H1 (cell line): ENCODE measurements around the gene RAD51B. TPM values are rescaled to one million over a fixed set of nuclear protein-coding genes. Genes with fewer than 3 reads are reported as not detected.

ENCODE experiments used
- CTCF ChIA-PET: fragments of 300-600 bp; sonication (Branson Sonifier 250); formaldehyde crosslinking; loops from one replicate; lab custom pipeline; 2021; ENCODE audit not compliant: partially characterized antibody; lab: Charles Lee
- POLR2A ChIA-PET: fragments of 300-600 bp; sonication (Branson Sonifier 250); formaldehyde crosslinking; loops from one replicate; lab custom pipeline; 2021; ENCODE audit warnings: inconsistent platforms; ENCODE audit not compliant: partially characterized antibody; lab: Charles Lee
- DNase-seq, 2 experiments: peaks; one replicate each; pipeline versions ENCODE4 v3.0.0 to v3.0.0-alpha.2; 2010 to 2022; ENCODE audit warnings: low spot score in 2 of 2, low read depth in 1 of 2, mixed read lengths in 1 of 2
- FAIRE-seq: peaks from 2 replicates; lab custom pipeline; 2011; peaks lifted over from hg19 to GRCh38; lab: Jason Lieb, UNC
- H2AFZ ChIP-seq: 2 replicates; pipeline ENCODE4 v1.8.1; 2012; ENCODE audit warnings: low read length, inconsistent platforms
- H2AK5ac ChIP-seq: 2 replicates; pipeline ENCODE4 v1.6.1; 2013; ENCODE audit warnings: low read depth, low read length
- H2BK120ac ChIP-seq: replicated peaks from 2 replicates; pipeline ENCODE3; 2013; ENCODE audit warnings: low read depth, low read length, inconsistent platforms
- H2BK12ac ChIP-seq: 2 replicates; pipeline ENCODE4 v1.6.1; 2013; ENCODE audit warnings: low read depth, low read length
- H2BK15ac ChIP-seq: 2 replicates; pipeline ENCODE4 v1.6.1; 2013; ENCODE audit warnings: low read length
- H2BK20ac ChIP-seq: 2 replicates; pipeline ENCODE4 v1.6.1; 2013; ENCODE audit warnings: low read length
- H2BK5ac ChIP-seq: 2 replicates; pipeline ENCODE4 v1.6.1; 2013; ENCODE audit warnings: low read depth, low read length
- H3K14ac ChIP-seq: 2 replicates; pipeline ENCODE4 v1.6.1; 2013; ENCODE audit warnings: inconsistent platforms; ENCODE audit not compliant: insufficient read length
- H3K18ac ChIP-seq: 2 replicates; pipeline ENCODE4 v1.6.1; 2013; ENCODE audit warnings: low read length; ENCODE audit errors: extremely low read depth
- H3K23ac ChIP-seq: 2 replicates; pipeline ENCODE4 v1.6.1; 2013; ENCODE audit warnings: inconsistent platforms; ENCODE audit not compliant: insufficient read length
- H3K23me2 ChIP-seq: 2 replicates; pipeline ENCODE4 v1.6.1; 2013; ENCODE audit warnings: low read depth, low read length
- H3K27ac ChIP-seq: 2 replicates; pipeline ENCODE4 v1.6.1; 2011; ENCODE audit warnings: low read depth, low read length, inconsistent platforms
- H3K27me3 ChIP-seq, 4 experiments: replicated peaks in 1 of 4; 1 replicate in 1 of 4; 2 replicates in 3 of 4; pipeline versions ENCODE4 v1.6.1 to v1.8.1; 2011 to 2013; ENCODE audit warnings: low read length in 3 of 4, mild to moderate bottlenecking in 3 of 4, inconsistent platforms in 2 of 4, mixed read lengths in 2 of 4, moderate library complexity in 1 of 4; ENCODE audit not compliant: control insufficient read depth in 3 of 4, insufficient read depth in 3 of 4; ENCODE audit errors: extremely low read depth in 1 of 4
- H3K36me3 ChIP-seq, 4 experiments: 2 replicates each; pipeline versions ENCODE4 v1.6.1 to v1.8.1; 2011 to 2013; ENCODE audit warnings: mild to moderate bottlenecking in 4 of 4, low read length in 3 of 4, moderate library complexity in 2 of 4, control low read depth in 1 of 4, inconsistent platforms in 1 of 4; ENCODE audit not compliant: insufficient read depth in 4 of 4, control insufficient read depth in 2 of 4
- H3K4ac ChIP-seq: replicated peaks from 2 replicates; pipeline ENCODE3; 2013; ENCODE audit warnings: low read length, low read depth, mixed read lengths, inconsistent platforms; ENCODE audit not compliant: insufficient read length
- H3K4me1 ChIP-seq, 4 experiments: replicated peaks in 1 of 4; 1 replicate in 1 of 4; 2 replicates in 3 of 4; pipeline versions ENCODE4 v1.6.1 to v1.8.1; 2011 to 2013; ENCODE audit warnings: low read length in 3 of 4, inconsistent platforms in 2 of 4, mixed read lengths in 1 of 4; ENCODE audit not compliant: insufficient read depth in 4 of 4, control insufficient read depth in 3 of 4
- H3K4me2 ChIP-seq, 2 experiments: 2 replicates each; pipeline versions ENCODE4 v1.6.1 to v1.8.1; 2011 to 2013; ENCODE audit warnings: low read depth in 2 of 2, low read length in 2 of 2, control low read depth in 1 of 2, inconsistent platforms in 1 of 2, mild to moderate bottlenecking in 1 of 2; ENCODE audit not compliant: insufficient read depth in 1 of 2
- H3K4me3 ChIP-seq, 4 experiments: fragments of 200-600, 300-600 bp in 1 of 4; sonication (generic), shearing (Covaris generic), sonication (Bioruptor Twin) in 1 of 4; 2 replicates each; pipeline versions ENCODE4 v1.5.1 to v1.8.1; 2011 to 2016; ENCODE audit warnings: low read length in 4 of 4, low read depth in 3 of 4, control low read depth in 2 of 4, inconsistent platforms in 2 of 4, mild to moderate bottlenecking in 2 of 4, mixed read lengths in 1 of 4, moderate library complexity in 1 of 4; ENCODE audit not compliant: insufficient read depth in 2 of 4; ENCODE audit errors: extremely low read depth in 1 of 4
- H3K56ac ChIP-seq: replicated peaks from 2 replicates; pipeline ENCODE3; 2013; ENCODE audit warnings: low read depth, mild to moderate bottlenecking, mixed read lengths, low read length, inconsistent platforms; ENCODE audit not compliant: insufficient read length
- H3K79me1 ChIP-seq: 2 replicates; pipeline ENCODE4 v1.6.1; 2013; ENCODE audit warnings: low read depth, low read length, control low read depth
- H3K79me2 ChIP-seq, 2 experiments: 2 replicates each; pipeline versions ENCODE4 v1.6.1 to v1.8.1; 2012 to 2013; ENCODE audit warnings: low read length in 2 of 2, mild to moderate bottlenecking in 2 of 2, inconsistent platforms in 1 of 2; ENCODE audit not compliant: insufficient read depth in 2 of 2, control insufficient read depth in 1 of 2
- H3K9ac ChIP-seq, 4 experiments: replicated peaks in 1 of 4; 1 replicate in 1 of 4; 2 replicates in 3 of 4; pipeline versions ENCODE4 v1.6.1 to v1.8.1; 2011 to 2013; ENCODE audit warnings: low read depth in 3 of 4, low read length in 3 of 4, control low read depth in 2 of 4, mild to moderate bottlenecking in 2 of 4, moderate library complexity in 2 of 4, inconsistent platforms in 1 of 4; ENCODE audit errors: extremely low read depth in 1 of 4
- H3K9me3 ChIP-seq, 2 experiments: 2 replicates each; pipeline versions ENCODE4 v1.6.1 to v1.8.1; 2012 to 2013; ENCODE audit warnings: mild to moderate bottlenecking in 2 of 2, moderate library complexity in 2 of 2, control low read depth in 1 of 2, inconsistent platforms in 1 of 2, low read depth in 1 of 2, low read length in 1 of 2, mixed read lengths in 1 of 2; ENCODE audit not compliant: insufficient read depth in 2 of 2
- H4K20me1 ChIP-seq, 2 experiments: replicated peaks in 1 of 2; 2 replicates each; pipeline versions ENCODE3 to v1.8.1; 2011 to 2013; ENCODE audit warnings: inconsistent platforms in 2 of 2, low read length in 2 of 2, mild to moderate bottlenecking in 1 of 2; ENCODE audit not compliant: insufficient read depth in 2 of 2, control insufficient read depth in 1 of 2
- H4K5ac ChIP-seq: 2 replicates; pipeline ENCODE4 v1.6.1; 2013; ENCODE audit warnings: low read length, low read depth, mixed read lengths, inconsistent platforms; ENCODE audit not compliant: insufficient read length
- H4K8ac ChIP-seq: 2 replicates; pipeline ENCODE4 v1.8.0; 2013; ENCODE audit warnings: mild to moderate bottlenecking, moderate library complexity, low read length, inconsistent platforms; ENCODE audit not compliant: insufficient read depth; ENCODE audit errors: extremely low read depth
- H4K91ac ChIP-seq: replicated peaks from 2 replicates; pipeline ENCODE3; 2013; ENCODE audit warnings: low read length, mixed read lengths, inconsistent platforms; ENCODE audit not compliant: insufficient read length
- GABPA ChIP-seq: IDR thresholded peaks from 2 replicates; pipeline ENCODE4 v1.6.1; 2011; ENCODE audit warnings: mild to moderate bottlenecking, low read length, moderate library complexity, borderline replicate concordance; ENCODE audit not compliant: insufficient read depth
- RAD21 ChIP-seq, 2 experiments: IDR thresholded peaks in 1 of 2; conservative IDR thresholded peaks in 1 of 2; 2 replicates each; pipeline ENCODE4 v1.6.1; 2011; ENCODE audit warnings: low read depth in 2 of 2, low read length in 2 of 2, improper control_type of control experiment in 1 of 2, inconsistent platforms in 1 of 2, mild to moderate bottlenecking in 1 of 2, moderate library complexity in 1 of 2
- RBBP5 ChIP-seq: IDR thresholded peaks from 2 replicates; pipeline ENCODE4 v1.7.1; 2012; ENCODE audit warnings: low read depth, mild to moderate bottlenecking, inconsistent platforms, low read length, moderate library complexity, borderline replicate concordance
- TCF12 ChIP-seq: IDR thresholded peaks from 2 replicates; pipeline ENCODE4 v1.6.1; 2011; ENCODE audit warnings: low read depth, mild to moderate bottlenecking, low read length
- YY1 ChIP-seq: IDR thresholded peaks from 2 replicates; pipeline ENCODE4 v1.6.1; 2011; ENCODE audit warnings: low read depth, mild to moderate bottlenecking, low read length
- ZNF274 ChIP-seq: IDR thresholded peaks from 2 replicates; pipeline ENCODE4 v1.7.0; 2012; ENCODE audit warnings: low read length, borderline replicate concordance; ENCODE audit errors: extremely low read depth
- WGBS, 2 experiments: shearing (Covaris generic) in 1 of 2; methylation state at CpG; one replicate each; pipeline versions ENCODE4 v1.1.6 to v1.1.7; 2013 to 2015; ENCODE audit warnings: low lambda C conversion rate in 2 of 2, mixed read lengths in 2 of 2, inconsistent platforms in 1 of 2, low coverage in 1 of 2, missing lambda C conversion rate in 1 of 2; ENCODE audit not compliant: insufficient replicate concordance in 2 of 2, insufficient coverage in 1 of 2, insufficient read length in 1 of 2; ENCODE audit errors: extremely low coverage in 1 of 2, missing lambda C conversion rate in 1 of 2; 5-methylcytosine and 5-hydroxymethylcytosine counted together
- polyA plus RNA-seq, 7 experiments: library from polyadenylated mRNA; depleted of rRNA in 3 of 7; stranded (reverse) in 5 of 7; unstranded in 2 of 7; fragments of >200 nt in 5 of 7; fragments of 200-250 nt in 2 of 7; gene quantifications; 1 replicate in 5 of 7; 2 replicates in 1 of 7; 4 replicates in 1 of 7; pipeline versions ENCODE4 v1.2.1 to v1.2.3, GENCODE V29; 2011 to 2013; ENCODE audit warnings: missing spikeins in 2 of 7, mixed read lengths in 2 of 7
- total RNA-seq: library from RNA; stranded (reverse); fragmentation: NEBNext Ultra II Directional; extraction: Animal tissue kit (Norgen Biotek cat#: 25700); gene quantifications from 2 replicates; pipeline ENCODE4 v1.2.1, GENCODE V29; 2021
- TF ChIP-seq, protein P1 (sequence below): IDR thresholded peaks from 2 replicates; pipeline ENCODE4 v1.6.1; 2011; ENCODE audit warnings: low read length, improper control_type of control experiment

The RAD51B gene
- total and polyA plus RNA-seq, 2 of the 8 experiments (the other 6 are each of a cell fraction or from before 2014, with no cell fraction given) = 3.9 to 14.9 TPM

DNA sequence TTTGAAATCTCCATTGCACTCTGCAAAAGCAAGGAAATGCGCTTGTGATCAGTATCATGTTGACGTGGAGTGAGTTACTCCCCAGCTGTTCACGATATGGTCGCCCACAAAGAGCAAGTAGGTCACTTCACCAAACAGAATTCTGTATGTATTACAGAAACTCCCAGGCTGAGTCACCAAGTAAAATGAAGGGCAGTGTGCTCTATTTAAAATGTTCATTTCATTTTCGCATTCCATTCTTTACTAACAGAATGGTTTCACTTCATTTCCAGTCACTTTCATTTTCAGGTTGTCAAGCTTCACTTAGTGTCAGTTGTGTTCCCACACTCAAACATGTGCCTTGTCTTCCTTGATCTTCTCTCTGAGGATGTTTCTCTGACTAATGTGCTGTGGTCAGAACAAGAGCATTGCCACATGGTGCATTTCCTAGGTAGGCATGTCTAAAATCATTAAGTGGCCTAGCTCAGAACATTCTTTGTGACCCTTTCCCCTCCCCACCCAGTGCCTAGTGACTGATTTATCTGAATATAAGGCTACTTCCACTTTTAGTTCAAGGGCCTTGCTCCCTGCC, 391.2 kb downstream of the RAD51B start:
- TF ChIP-seq YY1 (no peak), RBBP5 (no peak), ZNF274 (no peak), TCF12 (no peak), GABPA (no peak), RAD21 (IDR thresholded peaks at IDR 0.05 in 1 of 2, conservative IDR thresholded peaks at IDR 0.05 in 1 of 2; ENCODE audit: low read depth in 2 of 2, low read length in 2 of 2) (no peak)
- TF ChIP-seq, protein P1, sequence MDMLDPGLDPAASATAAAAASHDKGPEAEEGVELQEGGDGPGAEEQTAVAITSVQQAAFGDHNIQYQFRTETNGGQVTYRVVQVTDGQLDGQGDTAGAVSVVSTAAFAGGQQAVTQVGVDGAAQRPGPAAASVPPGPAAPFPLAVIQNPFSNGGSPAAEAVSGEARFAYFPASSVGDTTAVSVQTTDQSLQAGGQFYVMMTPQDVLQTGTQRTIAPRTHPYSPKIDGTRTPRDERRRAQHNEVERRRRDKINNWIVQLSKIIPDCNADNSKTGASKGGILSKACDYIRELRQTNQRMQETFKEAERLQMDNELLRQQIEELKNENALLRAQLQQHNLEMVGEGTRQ = no peak
- no peak overlapping the region for H3K4me2 ChIP-seq
- H3K9ac ChIP-seq = no peak overlapping the region
- H3K23me2 ChIP-seq = no peaks in the 10 kb centered on the region
- CTCF ChIA-PET = interaction anchor here (1.0 kb wide), 1 partner anchor 12 kb away, joined by 3 read pairs; no protein-coding TSS in a partner anchor
- no peak for FAIRE-seq
- H3K36me3 ChIP-seq = no peaks in the 10 kb centered on the region
- H3K79me2 ChIP-seq = no peaks in the 10 kb centered on the region
- POLR2A ChIA-PET = no interaction called here
- no peaks in the 10 kb centered on the region for H4K20me1 ChIP-seq
- H3K4me1 ChIP-seq = peaks cover 0 to 6% (median 0%) of the 10 kb centered on the region in 4 experiments; a peak in 2 of 7 replicates
- no peak overlapping the region for H2BK12ac ChIP-seq
- no peak overlapping the region for H2BK15ac ChIP-seq
- H4K5ac ChIP-seq = no peak overlapping the region
- no peak overlapping the region for H3K14ac ChIP-seq
- H3K4me3 ChIP-seq = no peak overlapping the region
- no peak overlapping the region for H2BK5ac ChIP-seq
- H2BK20ac ChIP-seq = no peak overlapping the region
- no peak overlapping the region for H3K18ac ChIP-seq
- H3K9me3 ChIP-seq = no peaks in the 10 kb centered on the region
- no peaks in the 10 kb centered on the region for H3K27me3 ChIP-seq
- no peak overlapping the region for H3K23ac ChIP-seq
- H2BK120ac ChIP-seq = no peak overlapping the region
- H3K27ac ChIP-seq = no peak overlapping the region
- H3K79me1 ChIP-seq = no peaks in the 10 kb centered on the region
- H2AK5ac ChIP-seq = no peak overlapping the region
- no peak for DNase-seq
- H2AFZ ChIP-seq = no peak overlapping the region
- H3K56ac ChIP-seq = no peak overlapping the region
- WGBS, 2 experiments = 93% methylated on average over 5 of the region's 5 CpGs; no CpG with 5 or more reads in 1 of the 2 experiments
- no peak overlapping the region for H4K8ac ChIP-seq
- H3K4ac ChIP-seq = no peak overlapping the region
- no peak overlapping the region for H4K91ac ChIP-seq
